Central memory CD8-positive, alpha-beta T cell (primary cell): Measurements from ENCODE around the gene ERP27.

ENCODE experiments used
- ATAC-seq: fragments of 150-1000 bp; cut with Tn5 transposase; replicated peaks from 2 replicates; pipeline ENCODE4 v1.10.0; 2022; ENCODE audit warnings: mild to moderate bottlenecking, moderate FRiP score, moderate number of reproducible peaks; ENCODE audit not compliant: poor library complexity, severe bottlenecking; ENCODE audit errors: extremely low read depth
- DNase-seq, 2 donors: peaks; one replicate each; pipeline ENCODE4 v3.0.0; 2021; ENCODE audit warnings: low spot score in 2 of 2
- H3K27ac Mint-ChIP-seq: one replicate; pipeline ENCODE4 v1.8.0; 2022; ENCODE audit warnings: low read depth, mild to moderate bottlenecking, moderate library complexity, mixed read lengths
- H3K27me3 Mint-ChIP-seq: one replicate; pipeline ENCODE4 v1.8.0; 2022; ENCODE audit warnings: mixed read lengths
- H3K36me3 Mint-ChIP-seq: one replicate; pipeline ENCODE4 v1.8.0; 2022; ENCODE audit warnings: mild to moderate bottlenecking, moderate library complexity, mixed read lengths; ENCODE audit not compliant: insufficient read depth
- H3K4me1 Mint-ChIP-seq: one replicate; pipeline ENCODE4 v1.8.0; 2022; ENCODE audit warnings: mixed read lengths
- H3K4me3 Mint-ChIP-seq: one replicate; pipeline ENCODE4 v1.8.0; 2022; ENCODE audit warnings: mild to moderate bottlenecking, moderate library complexity, mixed read lengths
- H3K9me3 Mint-ChIP-seq: one replicate; pipeline ENCODE4 v1.8.0; 2022; ENCODE audit warnings: mixed read lengths

The ERP27 gene

DNA sequence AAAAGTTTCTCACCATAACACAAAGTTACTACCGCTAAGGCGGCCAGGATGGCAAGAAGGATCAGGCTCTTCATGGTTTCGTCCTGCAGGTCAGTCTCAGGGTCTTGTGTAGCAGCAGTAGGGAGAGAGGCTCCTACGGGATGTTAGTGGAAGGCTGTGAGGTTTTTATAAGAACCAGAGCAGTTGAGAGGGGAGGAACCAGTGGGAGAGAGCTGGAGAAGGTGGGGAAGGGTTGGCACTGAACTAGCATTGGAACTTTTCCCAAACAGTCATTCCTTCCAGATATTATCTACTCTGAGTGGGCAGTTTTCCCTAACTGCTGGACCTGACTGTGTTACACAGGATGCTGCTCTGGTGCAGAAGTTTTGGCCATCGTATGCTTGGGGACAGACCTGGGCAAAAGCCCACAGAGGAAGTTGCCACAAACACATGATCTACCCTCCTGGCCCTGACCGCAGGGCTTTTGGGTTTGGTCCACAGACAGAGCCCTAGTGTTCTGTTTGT, 52.6 kb downstream of the ERP27 start, which contains the start of gene MGP:
Gene MGP (minus strand): TSS at position 137 of the 504 bp plus-strand sequence. CDS start 63 bp downstream, at position 74.
- Mint-ChIP-seq H3K4me1 (peaks cover 26% of the 10 kb centered on the region), H3K27me3 (peaks cover 43% of the 10 kb centered on the region), H3K9me3 (no peaks in the 10 kb centered on the region), H3K27ac (no peak within 1 kb of the TSS), H3K4me3 (peak within 1 kb of the TSS; percentile 52), H3K36me3 (peaks cover 3% of the 10 kb centered on the region)
- ATAC-seq (no peak), DNase-seq (no peak)

DNA sequence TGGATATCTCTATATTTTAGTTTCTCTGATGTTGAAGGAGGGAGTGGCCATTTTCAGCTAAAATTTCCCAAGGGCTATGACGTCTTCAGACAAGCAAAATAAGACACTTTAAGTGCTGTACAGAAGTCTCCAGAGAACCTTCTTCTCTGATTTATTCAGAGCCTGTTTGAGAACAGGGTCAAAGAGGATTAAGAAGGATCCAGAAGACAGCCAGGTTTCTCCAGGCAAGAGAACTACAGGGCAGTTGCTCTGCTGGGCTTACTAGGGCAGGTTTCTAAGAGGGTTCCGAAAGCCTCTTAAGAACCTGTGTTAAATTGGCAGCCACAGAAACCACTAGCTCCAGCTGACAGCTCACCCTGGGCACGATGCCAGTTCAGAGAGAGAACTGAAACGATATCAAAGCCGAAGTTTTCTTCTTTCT, 53.9 kb downstream of the ERP27 start:
- H3K4me3 Mint-ChIP-seq: peak overlapping the region; percentile 52

DNA sequence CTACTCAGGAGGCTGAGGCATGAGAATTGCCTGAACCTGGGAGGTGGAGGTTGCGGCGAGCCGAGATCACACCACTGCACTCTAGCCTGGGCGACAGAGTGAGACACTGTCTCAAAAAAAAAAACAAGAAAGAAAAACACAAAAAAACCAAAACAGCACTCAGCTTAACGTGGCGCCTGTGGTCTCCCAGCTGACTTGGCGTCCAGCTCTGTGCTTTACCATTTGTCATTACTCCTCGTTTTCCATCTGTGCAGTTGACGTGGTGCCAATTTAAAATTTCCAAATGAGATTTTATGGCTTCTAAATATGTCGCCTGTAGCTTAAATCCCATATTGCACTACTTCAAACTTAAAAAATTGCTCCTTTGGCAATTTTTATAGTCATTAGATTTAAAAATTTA, 54.7 kb downstream of the ERP27 start:
- Mint-ChIP-seq H3K9me3 (no peaks in the 10 kb centered on the region), H3K27ac (no peak overlapping the region), H3K4me3 (no peak overlapping the region), H3K27me3 (peaks cover 38% of the 10 kb centered on the region), H3K36me3 (peaks cover 3% of the 10 kb centered on the region), H3K4me1 (peaks cover 32% of the 10 kb centered on the region)
- no peak for DNase-seq
- no peak for ATAC-seq

More for the DNA sequence above, 53.9 kb downstream of the ERP27 start:
- H3K36me3 Mint-ChIP-seq: peaks cover 3% of the 10 kb centered on the region
- H3K27ac Mint-ChIP-seq: no peak overlapping the region
- H3K4me1 Mint-ChIP-seq: peaks cover 32% of the 10 kb centered on the region
- ATAC-seq: peak; percentile 99
- peak; percentile 67 to 80 for DNase-seq
- peaks cover 43% of the 10 kb centered on the region for H3K27me3 Mint-ChIP-seq
- H3K9me3 Mint-ChIP-seq: no peaks in the 10 kb centered on the region

DNA sequence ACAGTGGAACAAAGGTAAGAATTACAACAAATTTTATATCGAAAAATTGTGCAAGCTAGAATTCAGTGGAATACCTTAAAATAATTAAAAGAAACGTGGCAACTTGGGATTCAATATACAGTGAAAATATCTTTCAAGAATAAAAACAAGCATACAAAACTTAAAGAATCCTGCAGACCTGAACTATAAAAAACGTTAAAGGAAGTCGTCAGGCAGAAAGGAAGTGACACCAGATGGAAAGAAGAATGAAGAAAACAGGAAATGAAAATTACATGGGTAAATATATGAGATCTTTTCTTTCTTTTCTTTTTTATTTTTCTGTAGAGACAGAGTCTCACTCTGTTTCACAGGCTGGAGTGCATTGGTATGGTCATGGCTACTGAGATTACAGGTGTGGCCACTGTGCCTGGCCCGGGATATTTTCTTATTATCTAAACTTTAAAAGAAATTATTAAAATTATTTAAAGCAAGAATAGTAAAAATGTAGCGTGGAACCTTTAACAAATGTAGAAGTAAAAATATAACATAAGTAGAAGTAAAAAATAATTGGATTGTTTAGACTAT, 57.4 kb downstream of the ERP27 start:
- H3K4me1 Mint-ChIP-seq: peaks cover 26% of the 10 kb centered on the region
- no peaks in the 10 kb centered on the region for H3K9me3 Mint-ChIP-seq
- no peak overlapping the region for H3K27ac Mint-ChIP-seq
- H3K27me3 Mint-ChIP-seq: peaks cover 10% of the 10 kb centered on the region
- DNase-seq: no peak
- ATAC-seq: no peak
- peaks cover 3% of the 10 kb centered on the region for H3K36me3 Mint-ChIP-seq
- H3K4me3 Mint-ChIP-seq: no peak overlapping the region

DNA sequence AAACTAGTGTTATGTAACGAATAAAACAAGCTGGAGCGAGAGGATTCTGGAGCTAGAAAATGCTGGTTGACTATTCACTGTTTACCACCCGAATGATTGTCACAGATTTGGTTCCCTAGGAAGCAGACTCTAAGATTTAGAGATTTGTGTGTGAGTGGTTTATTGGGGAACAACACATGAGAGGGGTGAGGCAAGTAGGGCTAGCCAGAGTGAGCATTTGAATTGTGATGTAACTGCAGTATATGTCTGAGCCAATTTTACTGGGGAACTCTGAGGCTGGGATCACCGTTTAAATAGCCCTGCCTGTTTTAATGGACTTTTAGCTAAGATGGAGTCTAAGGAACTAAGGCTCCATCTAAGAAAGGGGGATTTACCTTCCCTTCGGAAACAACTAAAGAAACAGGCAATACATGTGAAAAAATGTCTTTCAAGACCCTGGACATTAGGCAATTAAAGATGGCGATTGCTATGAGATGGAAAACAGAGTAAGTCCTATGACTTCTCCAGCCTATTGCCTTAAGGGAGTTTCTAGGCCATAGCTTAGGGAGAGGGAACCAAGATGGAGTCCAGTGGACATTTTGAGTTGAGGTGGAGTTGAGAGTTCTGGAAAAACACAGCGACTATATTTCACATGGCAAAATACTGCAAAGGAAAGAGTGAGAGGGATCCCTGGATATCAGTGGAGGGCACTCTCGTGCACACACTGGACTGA, 59.0 kb downstream of the ERP27 start:
- no peak overlapping the region for H3K27ac Mint-ChIP-seq
- no peak for ATAC-seq
- no peak for DNase-seq
- H3K4me3 Mint-ChIP-seq: no peak overlapping the region
- H3K27me3 Mint-ChIP-seq: no peaks in the 10 kb centered on the region
- no peaks in the 10 kb centered on the region for H3K36me3 Mint-ChIP-seq
- no peaks in the 10 kb centered on the region for H3K9me3 Mint-ChIP-seq
- H3K4me1 Mint-ChIP-seq: peaks cover 14% of the 10 kb centered on the region

DNA sequence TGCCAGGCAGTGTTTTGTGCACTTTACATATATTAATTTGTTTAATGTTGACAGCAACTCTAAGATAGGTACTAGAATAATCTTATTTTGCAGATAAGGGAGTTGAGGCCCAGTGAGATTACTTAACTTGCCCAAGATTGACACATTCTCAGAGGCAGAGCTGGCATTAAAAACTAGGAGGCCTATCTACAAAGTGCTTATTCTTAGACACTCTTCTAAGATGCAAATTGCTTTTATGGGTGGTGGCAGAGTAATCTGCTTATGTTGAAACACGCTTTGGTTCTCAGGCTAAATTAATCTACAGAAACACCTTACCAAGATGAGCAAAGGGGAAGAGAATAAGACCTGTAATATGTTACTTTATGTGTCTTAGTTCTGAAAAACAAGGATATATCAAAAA, 59.8 kb downstream of the ERP27 start:
- no peaks in the 10 kb centered on the region for H3K36me3 Mint-ChIP-seq
- H3K9me3 Mint-ChIP-seq: no peaks in the 10 kb centered on the region
- peaks cover 10% of the 10 kb centered on the region for H3K4me1 Mint-ChIP-seq
- H3K27ac Mint-ChIP-seq: no peak overlapping the region
- H3K4me3 Mint-ChIP-seq: no peak overlapping the region
- no peak for ATAC-seq
- H3K27me3 Mint-ChIP-seq: no peaks in the 10 kb centered on the region
- DNase-seq: no peak

DNA sequence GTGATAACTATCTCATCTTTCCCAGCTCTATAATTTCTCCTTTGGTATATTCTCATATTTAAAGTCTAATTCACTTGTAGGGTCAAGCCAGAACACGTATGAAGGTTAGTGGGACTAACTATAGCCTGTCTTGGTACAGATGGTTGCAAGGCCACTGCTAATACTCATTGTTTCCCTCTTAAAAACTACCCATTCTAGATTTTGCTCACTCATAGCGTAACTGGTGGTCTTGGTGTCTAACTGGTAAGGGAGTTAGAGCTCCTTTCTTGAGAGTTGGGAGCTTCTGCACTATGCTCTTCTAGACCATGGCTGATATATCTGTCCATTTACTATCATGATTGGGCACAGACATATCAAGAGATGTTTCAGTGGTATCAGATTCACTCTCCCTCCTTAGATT, 61.5 kb downstream of the ERP27 start:
- Mint-ChIP-seq H3K27ac (no peak overlapping the region), H3K36me3 (no peaks in the 10 kb centered on the region), H3K4me1 (peaks cover 10% of the 10 kb centered on the region), H3K4me3 (no peak overlapping the region), H3K27me3 (no peaks in the 10 kb centered on the region), H3K9me3 (no peaks in the 10 kb centered on the region)
- ATAC-seq (no peak), DNase-seq (no peak)

DNA sequence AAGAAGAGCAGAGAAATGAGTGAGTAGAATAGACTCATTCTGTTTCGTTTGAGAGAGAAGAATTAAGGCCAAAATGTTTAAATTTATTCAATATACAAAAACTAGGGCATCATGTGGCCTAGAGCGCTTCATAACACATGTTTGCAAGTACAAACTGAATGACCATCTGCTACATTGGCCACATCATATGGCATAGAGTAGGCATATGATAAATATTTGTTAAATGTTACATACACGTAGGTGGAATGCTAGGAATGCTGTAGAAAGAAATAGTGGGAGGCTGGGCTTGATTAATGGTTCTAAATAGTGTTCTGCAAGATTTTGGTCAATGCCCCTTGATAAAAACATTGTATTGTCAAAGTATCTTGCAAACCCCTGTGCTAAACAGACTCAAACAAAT, 63.5 kb downstream of the ERP27 start:
- Mint-ChIP-seq H3K36me3 (no peaks in the 10 kb centered on the region), H3K27me3 (no peaks in the 10 kb centered on the region), H3K27ac (no peak overlapping the region), H3K9me3 (no peaks in the 10 kb centered on the region), H3K4me1 (no peaks in the 10 kb centered on the region), H3K4me3 (no peak overlapping the region)
- DNase-seq: no peak
- no peak for ATAC-seq

DNA sequence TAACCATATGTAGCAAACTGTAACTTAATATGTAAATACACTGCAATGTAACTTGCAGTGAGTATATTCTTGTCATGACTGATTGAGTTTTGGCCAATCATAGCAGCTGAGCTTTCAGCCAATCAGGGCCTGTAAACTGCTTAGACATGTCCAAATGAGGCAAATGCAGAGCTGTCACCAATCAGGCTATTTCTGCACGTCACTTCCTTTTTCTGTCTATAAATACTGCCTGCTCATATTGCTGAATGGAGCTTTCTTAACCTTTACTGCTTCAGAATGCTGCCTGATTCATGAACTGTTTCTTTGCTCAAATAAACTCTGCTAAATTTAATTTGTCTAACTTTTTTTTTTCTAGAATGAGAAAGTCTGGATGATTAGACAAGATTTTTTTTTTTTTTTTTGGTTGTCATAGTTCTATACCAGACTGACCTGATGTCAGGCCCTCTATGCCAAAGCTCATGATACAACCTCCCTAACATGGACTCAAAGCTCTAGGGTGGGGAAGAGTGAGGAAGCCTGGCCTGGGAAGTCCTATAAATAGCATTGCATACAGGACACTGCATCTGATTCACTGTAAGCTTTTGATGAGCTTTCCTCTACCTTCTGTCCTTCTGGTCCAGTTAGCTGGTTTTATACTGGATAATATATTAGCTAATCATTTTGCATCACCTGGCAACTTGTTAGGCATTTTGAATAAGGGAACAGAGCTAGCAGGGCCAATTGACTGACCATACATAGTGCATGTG, 64.7 kb downstream of the ERP27 start:
- DNase-seq (no peak), ATAC-seq (no peak)
- H3K4me3 Mint-ChIP-seq: no peak overlapping the region
- H3K9me3 Mint-ChIP-seq: no peaks in the 10 kb centered on the region
- peaks cover 2% of the 10 kb centered on the region for H3K27me3 Mint-ChIP-seq
- H3K36me3 Mint-ChIP-seq: no peaks in the 10 kb centered on the region
- H3K4me1 Mint-ChIP-seq: no peaks in the 10 kb centered on the region
- H3K27ac Mint-ChIP-seq: no peak overlapping the region

DNA sequence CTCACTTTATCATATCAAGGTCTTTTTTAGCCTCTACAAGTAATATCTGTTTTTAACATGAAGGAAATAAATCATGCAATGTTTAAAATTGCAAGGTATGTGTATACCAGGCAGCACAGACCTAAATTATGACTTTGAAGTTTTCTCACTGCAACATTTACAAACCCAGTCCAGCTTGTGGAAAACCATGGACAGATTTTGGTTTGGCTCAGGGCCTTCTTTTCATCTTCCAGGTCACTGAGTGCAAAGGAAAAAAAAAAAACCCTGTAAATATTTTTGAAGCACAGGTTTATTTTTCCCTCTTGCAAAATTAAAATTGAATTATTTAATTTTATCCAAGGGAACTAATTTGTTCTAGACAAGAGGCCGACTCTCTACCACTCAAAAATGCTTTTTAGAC, 66.5 kb downstream of the ERP27 start:
- no peak for ATAC-seq
- H3K4me1 Mint-ChIP-seq: no peaks in the 10 kb centered on the region
- H3K27me3 Mint-ChIP-seq: peaks cover 16% of the 10 kb centered on the region

DNA sequence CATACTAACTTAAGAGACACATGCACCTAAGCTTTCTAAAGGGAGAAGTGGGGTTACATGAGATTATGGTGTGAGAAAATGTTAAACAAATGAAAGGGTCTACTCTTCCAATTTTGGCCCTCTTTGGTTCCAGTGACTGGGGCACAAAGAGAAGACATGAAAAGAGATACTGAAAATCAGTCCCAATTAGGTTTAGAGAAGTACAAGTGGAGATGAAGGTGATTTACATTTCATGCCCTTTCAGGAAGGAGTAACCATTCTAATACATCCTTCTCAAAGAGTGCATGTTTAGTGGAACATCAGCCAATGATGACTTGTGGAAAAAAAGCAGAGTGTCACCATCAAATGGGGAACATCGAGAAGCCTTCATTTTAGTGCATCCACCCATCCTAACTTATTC, 67.1 kb downstream of the ERP27 start:
- Mint-ChIP-seq H3K27me3 (peaks cover 16% of the 10 kb centered on the region), H3K36me3 (no peaks in the 10 kb centered on the region), H3K27ac (no peak overlapping the region), H3K4me1 (no peaks in the 10 kb centered on the region), H3K4me3 (no peak overlapping the region), H3K9me3 (no peaks in the 10 kb centered on the region)
- ATAC-seq: no peak
- DNase-seq: no peak

More for the DNA sequence above, 66.5 kb downstream of the ERP27 start:
- no peaks in the 10 kb centered on the region for H3K9me3 Mint-ChIP-seq
- no peak overlapping the region for H3K4me3 Mint-ChIP-seq
- H3K36me3 Mint-ChIP-seq: no peaks in the 10 kb centered on the region
- no peak overlapping the region for H3K27ac Mint-ChIP-seq
- DNase-seq: no peak

DNA sequence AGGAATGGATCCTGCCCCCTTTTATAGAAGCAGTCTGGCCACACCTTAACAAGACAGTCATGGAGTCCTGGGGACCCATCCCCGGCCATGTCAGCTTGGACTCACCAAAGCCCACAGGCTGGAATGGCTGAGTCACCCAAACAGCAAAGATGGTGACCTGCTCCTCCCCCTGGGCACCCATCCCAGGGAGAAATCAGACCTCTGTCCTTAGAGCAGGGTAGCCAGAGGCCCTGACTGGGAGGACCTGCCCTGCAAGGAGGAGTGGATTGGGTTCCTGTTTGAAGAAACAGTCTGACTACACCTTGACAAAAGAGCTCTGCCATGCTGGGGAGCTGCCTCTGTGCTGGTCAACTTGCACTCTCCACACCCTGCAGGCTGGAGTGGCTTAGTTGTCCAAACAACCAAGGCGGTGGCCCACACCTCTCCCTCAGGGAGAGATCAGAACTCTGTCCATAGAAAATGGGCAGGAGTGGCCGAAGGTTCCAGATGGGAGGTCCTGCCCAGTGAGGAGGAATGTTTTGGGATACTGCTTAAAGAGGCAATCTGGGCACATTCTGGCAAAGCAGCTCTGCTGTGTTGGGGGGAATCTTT, 69.3 kb downstream of the ERP27 start:
- no peak overlapping the region for H3K4me3 Mint-ChIP-seq
- no peak overlapping the region for H3K27ac Mint-ChIP-seq
- no peaks in the 10 kb centered on the region for H3K36me3 Mint-ChIP-seq
- H3K27me3 Mint-ChIP-seq: peaks cover 30% of the 10 kb centered on the region
- ATAC-seq (no peak), DNase-seq (no peak)
- H3K9me3 Mint-ChIP-seq: no peaks in the 10 kb centered on the region
- no peaks in the 10 kb centered on the region for H3K4me1 Mint-ChIP-seq
